HG02943 (cell line): ENCODE results near the gene JAG2.

Source experiments
- ATAC-seq: cut with Tn5 transposase; IDR thresholded peaks from one replicate; pipeline ENCODE4 v1.9.1; 2021; ENCODE audit warnings: mild to moderate bottlenecking, low read depth, moderate library complexity; ENCODE audit not compliant: unreplicated experiment

The JAG2 gene

DNA sequence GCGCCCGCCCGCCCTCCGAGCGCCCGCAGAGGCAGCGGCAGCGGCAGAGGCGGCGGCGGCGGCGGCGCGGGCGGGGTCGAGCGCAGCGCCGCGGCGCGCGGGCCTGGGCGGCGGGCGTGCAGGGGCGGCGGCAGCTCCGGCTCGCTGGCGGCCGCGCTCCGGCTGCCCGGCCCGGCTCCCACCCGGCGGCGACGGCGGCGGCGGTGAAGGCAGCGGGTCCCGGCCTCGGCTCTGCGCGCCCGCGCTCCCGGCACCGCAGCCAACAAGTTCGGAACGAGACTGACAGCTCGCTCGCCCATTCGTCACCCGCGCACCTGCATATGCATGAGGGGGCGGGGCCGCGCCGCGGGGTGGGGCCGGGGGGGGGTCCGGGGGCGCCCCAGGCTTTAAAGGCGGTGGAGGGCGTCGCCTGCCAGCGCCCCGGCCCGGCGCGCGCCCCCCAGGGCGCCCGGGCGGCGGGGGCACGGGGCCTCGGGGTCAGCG, at the start of gene JAG2:
Gene JAG2, minus strand, starts transcription at position 281 of the 483 bp plus-strand sequence. CDS start 356 bp downstream, outside the sequence.
- no peak for ATAC-seq

DNA sequence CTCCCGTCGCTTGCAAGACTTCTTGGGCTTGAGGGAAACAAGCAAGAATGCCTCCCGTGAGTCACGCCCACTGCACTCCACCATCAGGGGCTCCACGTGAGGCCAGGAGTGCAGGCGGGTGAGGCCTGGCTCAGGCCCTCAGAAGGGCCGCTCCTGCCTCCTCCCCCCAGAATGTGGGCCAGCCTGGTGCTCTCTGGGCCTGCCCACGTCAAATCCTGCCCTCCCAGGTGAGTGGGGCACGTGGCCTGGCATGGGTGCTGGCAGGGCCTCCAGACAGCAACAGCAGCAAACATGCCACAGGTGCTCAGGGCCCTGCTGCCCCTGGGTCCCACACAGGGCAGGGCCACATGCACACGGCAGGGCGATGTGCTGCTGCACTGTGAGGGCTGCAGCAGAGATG, 49.2 kb upstream of the JAG2 start:
- no peak for ATAC-seq

DNA sequence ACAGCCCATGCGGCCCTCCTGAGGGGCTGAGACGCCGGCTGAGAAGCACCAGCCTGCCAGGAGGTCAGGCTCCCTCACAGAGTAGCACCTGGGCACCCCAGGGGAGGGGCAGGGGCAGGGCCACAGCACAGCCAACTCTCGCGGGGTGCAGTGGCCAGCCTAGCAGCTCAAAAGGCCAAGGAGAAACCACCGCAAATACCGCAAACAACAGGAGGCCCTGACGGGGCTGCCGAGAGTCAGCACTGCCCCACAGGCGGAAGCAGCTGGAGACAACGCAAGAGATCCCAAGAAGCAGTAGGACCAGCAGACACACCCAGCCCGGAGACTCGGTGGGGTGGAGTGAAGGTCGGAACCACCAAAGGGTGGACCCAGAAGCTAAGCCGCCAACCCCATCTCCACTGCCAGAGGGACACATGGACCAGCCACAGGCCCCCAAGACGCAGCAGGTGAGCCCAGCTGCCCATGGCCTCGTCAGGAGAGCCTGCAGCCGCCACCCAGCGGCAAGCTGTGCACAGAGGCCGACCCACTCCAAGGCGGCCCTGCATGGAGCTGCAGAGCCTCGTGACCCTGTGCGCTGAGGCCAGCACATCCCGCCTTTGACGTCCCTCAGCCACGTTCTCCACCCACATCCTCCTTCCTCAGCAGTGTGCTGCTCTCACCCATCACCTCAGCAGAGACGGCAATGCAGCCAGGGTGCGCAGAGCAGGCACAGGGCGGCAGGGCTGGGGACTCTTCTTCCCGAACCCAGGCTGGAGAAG, 48.1 kb upstream of the JAG2 start:
- ATAC-seq, result no peak

DNA sequence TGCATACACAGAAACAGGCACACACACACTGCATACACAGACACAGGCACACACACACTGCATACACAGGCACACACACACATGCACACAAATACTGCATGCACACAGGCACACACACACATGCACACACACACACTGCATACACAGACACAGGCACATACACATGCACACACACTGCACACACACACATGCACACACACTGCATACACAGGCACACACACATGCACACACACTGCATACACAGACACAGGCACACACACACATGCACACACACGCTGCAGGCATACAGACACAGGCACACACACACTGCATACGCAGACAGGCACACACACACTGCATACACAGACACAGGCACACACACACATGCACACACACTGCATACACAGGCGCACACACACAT, 47.0 kb upstream of the JAG2 start:
- no peak for ATAC-seq

DNA sequence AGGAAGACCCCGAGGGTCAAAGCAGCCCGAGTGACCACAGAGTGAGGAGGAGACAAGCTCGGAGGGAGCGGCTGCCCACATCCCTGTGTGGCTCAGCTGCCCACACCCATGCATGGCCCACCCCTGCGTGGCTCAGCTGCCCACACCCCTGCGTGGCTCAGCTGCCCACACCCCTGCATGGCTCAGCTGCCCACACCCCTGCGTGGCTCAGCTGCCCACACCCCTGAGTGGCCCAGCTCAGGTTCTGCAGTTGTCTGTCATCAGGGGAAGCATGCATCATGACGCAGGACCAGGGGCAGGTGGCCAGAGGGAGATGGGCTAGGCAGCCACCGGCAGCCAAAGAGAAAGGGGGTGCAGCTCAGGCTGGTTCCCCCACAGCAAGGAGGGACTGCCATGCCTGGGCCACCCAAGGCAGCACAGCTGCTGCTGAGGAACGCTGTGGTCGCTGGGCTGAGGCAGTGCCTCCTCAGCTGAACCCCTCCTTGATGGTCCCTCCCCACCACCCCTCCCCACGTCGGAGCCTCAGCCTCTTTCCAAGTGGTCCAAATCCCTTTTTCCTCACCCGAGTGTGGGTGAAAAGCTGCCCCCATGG, 45.8 kb upstream of the JAG2 start:
- ATAC-seq, result no peak

DNA sequence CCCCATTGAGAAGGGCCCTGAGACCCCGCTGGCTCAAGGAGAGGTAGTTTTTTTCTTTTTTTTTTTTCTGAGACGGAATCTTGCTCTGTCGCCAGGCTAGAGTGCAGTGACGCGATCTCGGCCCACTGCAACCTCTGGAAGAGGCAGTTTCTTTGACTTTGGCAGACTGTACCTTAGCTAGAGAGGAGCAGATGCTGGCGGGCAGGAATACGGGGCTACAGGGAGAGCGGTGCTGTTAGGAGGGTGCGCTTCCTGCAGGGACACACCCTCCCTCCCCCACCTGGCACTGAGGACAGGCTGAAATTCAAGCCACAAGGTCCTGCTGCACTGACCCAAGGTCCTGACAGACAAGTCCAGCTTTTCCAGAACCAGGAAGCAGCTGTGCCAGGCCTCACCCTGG, 44.8 kb upstream of the JAG2 start:
- no peak for ATAC-seq

DNA sequence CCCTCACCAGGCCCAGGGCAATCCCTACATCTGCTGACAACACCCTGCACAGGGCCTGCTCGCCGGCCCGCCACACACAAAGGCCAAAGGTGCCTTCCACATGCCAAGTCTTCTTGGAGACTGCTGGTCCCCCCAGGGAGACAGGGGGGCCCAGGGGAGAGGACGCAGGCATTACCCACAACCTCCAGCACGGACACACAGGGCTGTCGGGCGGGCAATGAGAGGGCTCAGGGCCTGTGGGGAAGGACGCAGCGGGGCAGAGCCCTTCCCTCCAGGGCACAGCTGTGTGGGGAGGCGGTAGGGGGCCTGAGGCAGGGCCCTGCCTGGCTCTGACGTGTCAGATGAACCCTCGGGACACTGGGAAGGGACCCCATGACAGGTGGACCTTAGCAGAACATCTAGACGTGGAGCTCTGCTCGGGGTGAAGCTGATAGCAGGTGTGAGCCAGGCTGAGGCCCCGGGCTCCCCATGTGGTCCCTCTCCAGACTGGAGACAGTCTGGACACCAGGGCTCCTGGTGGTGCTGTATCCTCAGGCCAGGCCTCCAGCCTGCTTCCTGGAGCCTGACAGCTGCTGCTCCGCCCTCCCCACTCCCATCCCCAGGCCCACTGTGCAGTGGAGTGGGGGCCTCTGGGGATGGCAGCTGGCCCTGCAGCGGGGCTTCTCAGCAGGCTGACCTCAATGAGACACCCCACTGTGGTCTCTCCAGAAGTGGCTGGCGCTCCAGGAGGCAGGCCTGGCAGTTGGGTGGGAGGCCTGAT, 44.1 kb upstream of the JAG2 start:
- ATAC-seq, result no peak

DNA sequence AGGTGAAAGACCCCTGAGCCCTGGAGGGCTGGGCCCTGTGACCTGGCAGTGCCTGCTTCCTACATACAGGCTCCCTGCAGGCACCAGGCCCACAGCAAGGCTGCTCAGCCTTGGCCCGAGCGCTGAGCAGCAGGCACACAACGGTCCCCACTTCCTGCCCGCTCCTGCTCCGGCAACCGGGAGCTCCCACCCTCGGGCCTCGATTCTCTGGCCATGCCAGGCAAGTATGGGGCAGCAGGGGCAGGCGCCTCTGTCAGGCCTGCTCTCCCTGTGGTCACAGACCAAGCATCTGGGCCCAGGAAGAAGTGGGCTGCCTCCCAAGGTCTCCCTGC, 43.1 kb upstream of the JAG2 start:
- no peak for ATAC-seq

DNA sequence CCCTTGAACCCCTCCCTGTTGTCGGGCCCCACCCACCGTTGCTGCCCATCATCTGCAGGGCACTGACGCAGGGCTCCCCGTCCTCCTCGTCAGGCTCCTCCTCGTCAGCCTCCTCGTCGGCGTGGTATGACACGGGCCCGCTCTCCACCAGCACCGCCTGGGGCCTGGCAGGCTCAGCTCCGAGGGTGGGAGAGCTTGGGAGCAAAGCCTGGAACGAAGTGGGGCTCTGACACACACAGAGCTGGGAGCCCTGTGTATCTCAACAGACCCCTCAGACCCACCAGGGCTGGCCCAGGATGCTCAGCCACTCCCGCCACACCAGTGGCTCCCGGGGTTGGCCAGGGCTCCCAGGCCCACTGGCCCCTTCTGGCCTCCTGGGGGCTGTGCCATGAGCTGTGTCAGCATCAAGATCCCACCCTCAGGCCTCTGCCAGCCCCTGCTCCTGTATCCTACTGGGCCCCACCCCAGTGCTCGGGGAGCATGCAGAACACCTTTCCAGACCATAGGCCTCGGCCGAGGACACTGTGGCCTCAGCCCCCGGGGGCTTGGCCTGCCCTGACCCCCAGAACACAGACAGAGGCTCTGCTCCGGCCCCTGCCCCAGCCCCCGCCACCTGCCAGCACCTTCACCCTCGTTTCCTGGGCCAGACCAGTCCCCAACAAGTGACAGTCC, 42.6 kb upstream of the JAG2 start:
- no peak for ATAC-seq

DNA sequence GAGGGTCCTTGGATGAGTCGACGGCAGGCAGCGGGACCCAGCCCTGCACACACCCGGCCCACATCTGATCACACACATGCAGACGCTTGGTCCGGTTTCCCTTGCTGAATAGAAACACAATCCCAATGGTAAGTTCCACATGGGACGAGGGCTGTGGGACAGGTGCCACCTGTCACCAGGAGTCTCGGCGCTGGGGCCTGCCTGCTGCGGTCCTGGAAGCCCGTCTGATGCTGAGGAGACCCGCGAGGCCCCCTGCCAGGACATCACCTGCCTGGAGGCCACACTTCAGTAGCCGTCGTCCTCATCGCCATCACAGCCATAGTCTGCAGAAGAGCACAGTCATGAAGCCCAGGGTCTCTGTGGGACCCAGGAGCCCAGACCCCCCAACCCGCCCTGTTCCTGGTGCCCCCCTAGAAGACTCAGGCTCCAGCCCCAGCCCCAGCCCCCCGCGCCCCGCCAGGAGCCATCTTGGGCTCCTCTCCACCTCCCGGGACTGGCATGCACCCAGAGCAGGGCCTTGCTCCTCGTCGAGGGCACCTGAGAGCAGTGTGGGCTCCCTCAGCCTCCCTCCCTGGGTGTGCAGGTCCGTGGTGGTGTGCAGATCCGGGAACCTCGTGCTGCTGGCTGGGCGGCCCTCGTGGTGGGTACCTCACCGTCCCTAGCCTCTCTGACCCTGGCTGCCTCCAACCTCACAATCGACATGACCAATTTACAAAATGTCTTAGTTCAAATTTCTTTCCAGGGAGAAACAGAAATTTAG, 41.9 kb upstream of the JAG2 start:
- ATAC-seq, result no peak

DNA sequence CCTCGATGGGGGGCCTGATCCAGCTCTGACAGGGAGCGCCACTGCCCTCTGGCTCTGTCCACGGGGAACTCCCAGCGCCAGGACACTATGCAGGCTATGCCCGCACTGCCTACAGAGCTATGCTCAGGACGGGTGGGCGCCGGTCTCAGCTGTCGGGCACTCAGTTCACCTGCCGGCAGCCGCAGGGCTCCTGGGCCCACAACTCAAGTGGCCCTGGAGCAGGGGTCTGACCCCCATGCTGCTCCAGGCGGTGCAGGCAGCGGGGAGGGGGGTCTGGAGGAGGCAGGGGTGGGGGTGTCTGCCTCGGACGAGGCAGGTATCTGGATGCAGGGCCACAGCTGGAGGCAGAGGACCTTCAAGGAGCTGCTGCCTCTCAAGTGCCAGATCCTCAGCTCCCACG, 41.1 kb upstream of the JAG2 start:
- no peak for ATAC-seq

DNA sequence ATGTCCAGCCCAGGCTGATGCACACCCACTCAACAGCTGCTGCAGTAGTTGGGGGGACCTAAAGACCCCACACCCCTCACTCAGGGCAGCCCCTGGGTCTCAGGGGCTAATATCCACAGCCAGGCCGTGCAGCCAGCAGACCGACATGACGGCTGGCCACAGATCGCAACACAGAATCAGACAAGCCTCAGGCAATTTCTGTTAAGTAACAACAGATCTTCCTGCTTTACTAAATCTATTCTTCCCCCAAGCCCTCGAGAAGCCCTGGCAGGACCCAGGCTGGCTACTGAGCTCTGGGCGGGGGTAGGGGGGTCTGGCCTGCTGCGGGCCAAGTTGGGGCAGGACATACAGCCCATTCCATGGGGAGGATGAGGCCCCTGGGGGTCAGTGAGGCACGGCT, 40.5 kb upstream of the JAG2 start:
- no peak for ATAC-seq

DNA sequence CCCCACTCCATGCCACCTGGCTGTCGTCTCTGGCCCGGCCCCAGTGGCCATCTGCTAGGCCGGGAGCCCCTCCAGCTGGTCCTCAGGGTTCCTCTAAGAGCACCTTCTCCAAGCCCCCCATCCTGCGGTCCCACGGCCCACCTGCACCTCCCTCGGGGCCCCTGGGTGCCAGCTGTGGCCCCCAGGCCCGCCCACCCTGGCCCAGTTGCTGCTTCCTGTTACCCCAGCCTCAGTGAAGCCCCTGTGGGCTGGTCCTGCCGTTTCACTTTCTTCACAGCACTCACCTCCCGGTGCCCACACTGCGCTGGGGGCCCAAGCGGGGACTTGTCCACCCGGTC, 40.1 kb upstream of the JAG2 start:
- no peak for ATAC-seq

DNA sequence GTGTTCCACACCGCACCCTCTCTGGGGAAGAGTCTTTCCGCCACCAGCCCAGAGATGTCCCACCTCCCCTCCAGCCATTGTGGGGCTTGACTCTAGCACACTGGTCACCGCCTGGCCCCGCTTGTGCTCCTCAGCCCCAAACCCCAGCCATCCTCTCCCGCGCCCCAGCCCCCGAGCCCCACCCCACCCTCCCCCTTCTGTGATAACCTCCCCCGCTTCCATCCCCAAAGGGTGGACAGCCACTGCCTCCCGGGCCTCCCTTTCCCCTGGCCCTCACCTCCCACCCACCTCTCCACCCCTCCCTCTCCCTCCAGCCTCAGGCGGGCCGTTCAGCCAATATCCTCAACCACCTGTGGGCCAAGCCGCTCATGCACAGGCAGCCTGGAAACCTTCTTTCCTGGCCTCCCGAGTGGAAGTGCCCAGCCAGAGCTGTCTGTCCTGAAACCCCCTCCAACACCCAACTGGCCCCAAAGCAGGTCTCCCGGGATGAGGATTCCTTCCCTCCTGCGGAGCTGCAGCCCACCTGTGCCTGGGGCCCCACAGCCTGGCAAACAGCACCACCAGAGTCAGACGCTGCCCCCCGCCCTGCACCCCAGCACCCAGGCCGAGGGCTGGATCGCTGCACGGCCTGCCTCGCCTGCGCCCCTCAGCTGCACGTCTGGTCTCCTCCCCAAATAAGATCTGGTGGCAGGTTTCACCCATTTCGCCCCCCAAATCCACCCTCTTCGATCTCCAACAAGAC, 39.6 kb upstream of the JAG2 start:
- ATAC-seq, result no peak

DNA sequence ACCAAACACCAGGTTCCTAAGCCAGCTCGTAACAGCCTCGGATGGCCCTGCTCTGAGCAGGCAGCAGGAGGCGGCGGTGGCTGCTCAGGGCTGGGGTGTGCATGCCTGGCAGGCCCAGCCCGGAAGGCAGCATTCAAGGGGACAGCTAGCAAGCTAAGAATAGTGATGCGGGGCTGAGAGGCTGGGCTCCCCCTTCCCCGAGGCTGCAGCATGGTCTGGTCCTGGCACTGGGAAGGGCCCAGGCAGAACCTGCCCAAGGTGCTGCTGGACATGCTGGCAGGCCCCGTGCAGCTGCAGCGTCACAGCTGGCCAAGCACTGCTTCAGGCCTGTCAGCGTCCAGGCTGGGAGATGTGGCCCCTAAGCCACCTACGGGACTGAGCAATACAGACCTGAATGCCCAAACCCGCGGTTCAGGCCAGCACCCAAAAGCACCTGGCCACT, 38.9 kb upstream of the JAG2 start:
- no peak for ATAC-seq

DNA sequence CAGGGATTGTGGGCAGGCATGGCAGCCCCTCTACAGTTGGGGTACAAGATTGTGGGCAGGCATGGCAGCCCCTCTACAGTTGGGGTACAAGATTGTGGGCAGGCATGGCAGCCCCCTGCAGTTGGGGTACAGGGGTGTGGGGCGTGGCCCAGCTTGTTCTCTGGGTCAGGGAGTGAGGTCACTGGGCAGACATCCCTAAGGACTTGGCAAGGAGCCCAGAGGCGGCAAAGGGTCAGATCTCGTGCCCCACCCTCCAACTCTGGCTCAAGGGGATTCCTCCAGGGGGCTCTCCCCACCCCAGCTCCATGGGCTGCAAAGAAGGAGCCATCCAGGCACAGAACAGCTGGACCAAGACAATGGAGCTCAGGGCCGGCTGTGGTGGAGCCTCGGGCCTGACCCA, 38.3 kb upstream of the JAG2 start:
- no peak for ATAC-seq

DNA sequence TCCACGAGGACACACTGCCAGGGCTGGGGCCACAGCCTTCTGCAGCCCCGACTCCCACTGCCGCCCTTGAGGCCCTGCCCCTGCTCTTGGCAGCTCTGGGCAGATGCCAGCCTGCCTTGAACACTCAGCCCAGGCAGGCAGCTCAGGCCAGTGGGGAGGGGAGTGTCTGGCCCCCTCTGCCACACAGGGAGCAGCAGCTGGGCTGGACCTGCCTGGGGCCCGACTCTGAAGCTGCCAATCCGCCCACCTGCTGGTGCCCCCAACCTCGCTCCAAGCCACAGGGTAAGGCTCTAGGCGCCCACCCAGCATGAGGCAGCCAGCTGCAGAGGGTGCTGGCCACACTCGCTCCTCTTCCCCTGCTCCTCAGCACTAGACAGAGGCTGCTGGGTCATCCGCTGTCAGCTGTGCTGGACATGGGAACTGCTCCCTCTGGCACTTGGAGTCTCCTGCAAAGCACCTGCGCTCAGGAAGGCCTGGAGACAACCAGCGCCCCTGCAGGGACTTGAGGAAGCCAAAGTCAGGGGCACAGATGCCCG, 37.2 kb upstream of the JAG2 start:
- ATAC-seq, result no peak

DNA sequence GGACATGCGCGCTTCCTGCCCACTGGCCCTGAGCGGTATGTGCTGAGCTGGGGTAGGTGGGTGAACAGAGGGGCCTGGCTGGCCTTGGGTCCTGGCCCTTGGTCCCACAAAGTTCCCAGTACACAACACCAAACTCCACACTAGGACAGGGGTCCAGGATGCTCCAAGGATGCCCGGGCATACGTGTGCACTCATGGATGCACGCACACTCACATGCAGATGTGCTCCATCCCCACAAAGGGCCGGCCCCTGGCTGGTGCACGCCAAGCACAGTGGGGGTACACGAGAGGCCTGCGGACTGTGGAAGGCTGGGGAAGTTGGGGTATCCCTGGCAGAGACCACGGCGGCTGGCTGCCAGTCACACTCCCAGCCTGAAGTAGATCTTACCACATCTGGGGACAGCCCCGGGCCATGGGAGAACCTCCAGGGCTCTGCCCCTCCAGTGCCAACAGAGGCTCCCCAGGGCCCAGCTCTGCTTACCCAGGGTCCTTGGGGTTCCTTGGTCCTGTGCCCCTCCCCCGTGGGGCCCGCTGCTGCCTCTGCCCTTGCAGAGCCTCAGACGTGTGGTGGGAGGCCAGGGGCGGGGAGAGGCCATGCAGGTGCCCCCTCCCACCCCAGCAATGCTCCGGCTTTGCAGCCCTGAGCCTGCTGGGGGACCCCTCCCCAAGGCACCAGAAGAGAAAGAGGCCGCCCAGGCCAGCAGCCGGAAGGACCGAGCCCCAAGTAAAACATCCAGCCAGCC, 36.5 kb upstream of the JAG2 start:
- ATAC-seq, result no peak
